ENCODE data around the gene ADGRD1.

Gene ADGRD1

GRCh38 chr12:131052063-131052781 lies 98.5 kb downstream of the ADGRD1 start:
- no peaks in the 10 kb centered on the region for H3K36me3 ChIP-seq (ENCODE audit: control insufficient read depth in 1 of 2, insufficient read depth in 2 of 2, low read length in 2 of 2)
- no peak for DNase-seq
- H2BK12ac ChIP-seq (ENCODE audit: low read length) = no peak overlapping the region
- H4K12ac ChIP-seq (ENCODE audit: low read depth, low read length) = no peak overlapping the region
- H3K4ac ChIP-seq (ENCODE audit: low read depth, low read length) = no peak overlapping the region
- H3K27ac ChIP-seq (ENCODE audit: low read depth, low read length) = no peak overlapping the region
- H3K4me2 ChIP-seq (ENCODE audit: low read length) = no peak overlapping the region
- H4K91ac ChIP-seq (ENCODE audit: low read depth, low read length) = no peak overlapping the region
- H3K79me2 ChIP-seq (ENCODE audit: control insufficient read depth, insufficient read depth, low read length, poor library complexity) = no peaks in the 10 kb centered on the region
- no peak overlapping the region for H2BK5ac ChIP-seq (ENCODE audit: low read depth, low read length, poor library complexity)
- no peaks in the 10 kb centered on the region for H3K27me3 ChIP-seq (ENCODE audit: insufficient read depth, low read length)
- no peak overlapping the region for H3K14ac ChIP-seq (ENCODE audit: low read length)
- H2AFZ ChIP-seq (ENCODE audit: insufficient read depth, low read length, poor library complexity) = no peak overlapping the region
- no peak overlapping the region for H4K8ac ChIP-seq (ENCODE audit: low read depth, low read length)
- H2AK5ac ChIP-seq (ENCODE audit: low read length) = no peak overlapping the region
- no peak overlapping the region for H3K9ac ChIP-seq (ENCODE audit: low read length)
- H3K23ac ChIP-seq (ENCODE audit: low read length) = no peak overlapping the region
- H3K18ac ChIP-seq (ENCODE audit: low read length) = no peak overlapping the region
- H3K79me1 ChIP-seq (ENCODE audit: low read length) = no peaks in the 10 kb centered on the region
- H3K4me1 ChIP-seq (ENCODE audit: control insufficient read depth in 1 of 2, insufficient read depth in 2 of 2, low read length in 2 of 2) = no peaks in the 10 kb centered on the region
- WGBS (ENCODE audit: extremely low coverage, insufficient coverage, insufficient read length) = no CpG with 5 or more reads among the region's 15 CpGs
- H3K9me3 ChIP-seq (ENCODE audit: insufficient read depth, low read depth, low read length) = no peaks in the 10 kb centered on the region
- H3K4me3 ChIP-seq (ENCODE audit: low read depth, low read length) = no peak overlapping the region
- H2BK120ac ChIP-seq (ENCODE audit: insufficient read depth, low read length, poor library complexity) = no peak overlapping the region

- H2AFZ ChIP-seq (ENCODE audit: insufficient read depth, low read length, poor library complexity) = no peak overlapping the region
- DNase-seq = no peak
- no CpG with 5 or more reads among the region's 5 CpGs for WGBS (ENCODE audit: extremely low coverage, insufficient coverage, insufficient read length)
Measured at GRCh38 chr12:131052929-131053328, 99.2 kb downstream of the ADGRD1 start.

GRCh38 chr12:131053567-131053966 lies 99.9 kb downstream of the ADGRD1 start:
- WGBS (ENCODE audit: extremely low coverage, insufficient coverage, insufficient read length) = no CpG with 5 or more reads among the region's 6 CpGs
- H2BK120ac ChIP-seq (ENCODE audit: insufficient read depth, low read length, poor library complexity) = no peak overlapping the region

More at GRCh38 chr12:131052929-131053328, 99.2 kb downstream of the ADGRD1 start:
- no peak overlapping the region for H3K27ac ChIP-seq (ENCODE audit: low read depth, low read length)
- H2BK120ac ChIP-seq (ENCODE audit: insufficient read depth, low read length, poor library complexity) = no peak overlapping the region
- no peaks in the 10 kb centered on the region for H3K79me2 ChIP-seq (ENCODE audit: control insufficient read depth, insufficient read depth, low read length, poor library complexity)
- H4K8ac ChIP-seq (ENCODE audit: low read depth, low read length) = no peak overlapping the region
- no peak overlapping the region for H4K12ac ChIP-seq (ENCODE audit: low read depth, low read length)
- H3K36me3 ChIP-seq (ENCODE audit: control insufficient read depth in 1 of 2, insufficient read depth in 2 of 2, low read length in 2 of 2) = no peaks in the 10 kb centered on the region
- peaks cover 2% of the 10 kb centered on the region for H3K9me3 ChIP-seq (ENCODE audit: insufficient read depth, low read depth, low read length)
- H3K23ac ChIP-seq (ENCODE audit: low read length) = no peak overlapping the region
- H3K18ac ChIP-seq (ENCODE audit: low read length) = no peak overlapping the region
- H3K27me3 ChIP-seq (ENCODE audit: insufficient read depth, low read length) = no peaks in the 10 kb centered on the region
- H3K4me3 ChIP-seq (ENCODE audit: low read depth, low read length) = no peak overlapping the region
- no peak overlapping the region for H3K14ac ChIP-seq (ENCODE audit: low read length)
- H3K9ac ChIP-seq (ENCODE audit: low read length) = no peak overlapping the region
- no peak overlapping the region for H4K91ac ChIP-seq (ENCODE audit: low read depth, low read length)
- H2BK5ac ChIP-seq (ENCODE audit: low read depth, low read length, poor library complexity) = no peak overlapping the region
- no peak overlapping the region for H3K4me2 ChIP-seq (ENCODE audit: low read length)
- H2AK5ac ChIP-seq (ENCODE audit: low read length) = no peak overlapping the region
- H2BK12ac ChIP-seq (ENCODE audit: low read length) = no peak overlapping the region
- H3K4me1 ChIP-seq (ENCODE audit: control insufficient read depth in 1 of 2, insufficient read depth in 2 of 2, low read length in 2 of 2) = no peaks in the 10 kb centered on the region
- no peak overlapping the region for H3K4ac ChIP-seq (ENCODE audit: low read depth, low read length)
- H3K79me1 ChIP-seq (ENCODE audit: low read length) = no peaks in the 10 kb centered on the region

GRCh38 chr12:131054345-131055092 lies 100.8 kb downstream of the ADGRD1 start:
- Histone ChIP-seq H2AK5ac (ENCODE audit: low read length) (no peak overlapping the region), H3K27me3 (ENCODE audit: insufficient read depth, low read length) (no peaks in the 10 kb centered on the region), H3K4me1 (ENCODE audit: control insufficient read depth in 1 of 2, insufficient read depth in 2 of 2, low read length in 2 of 2) (no peaks in the 10 kb centered on the region), H2BK5ac (ENCODE audit: low read depth, low read length, poor library complexity) (no peak overlapping the region), H3K14ac (ENCODE audit: low read length) (no peak overlapping the region), H4K91ac (ENCODE audit: low read depth, low read length) (no peak overlapping the region), H3K18ac (ENCODE audit: low read length) (no peak overlapping the region), H3K4ac (ENCODE audit: low read depth, low read length) (no peak overlapping the region), H3K79me2 (ENCODE audit: control insufficient read depth, insufficient read depth, low read length, poor library complexity) (no peaks in the 10 kb centered on the region), H4K8ac (ENCODE audit: low read depth, low read length) (no peak overlapping the region), H4K12ac (ENCODE audit: low read depth, low read length) (no peak overlapping the region), H3K23ac (ENCODE audit: low read length) (no peak overlapping the region), H3K4me2 (ENCODE audit: low read length) (no peak overlapping the region), H2BK12ac (ENCODE audit: low read length) (no peak overlapping the region), H3K27ac (ENCODE audit: low read depth, low read length) (no peak overlapping the region), H3K9ac (ENCODE audit: low read length) (no peak overlapping the region), H3K36me3 (ENCODE audit: control insufficient read depth in 1 of 2, insufficient read depth in 2 of 2, low read length in 2 of 2) (no peaks in the 10 kb centered on the region), H3K79me1 (ENCODE audit: low read length) (no peaks in the 10 kb centered on the region), H2AFZ (ENCODE audit: insufficient read depth, low read length, poor library complexity) (no peak overlapping the region), H3K4me3 (ENCODE audit: low read depth, low read length) (no peak overlapping the region), H3K9me3 (ENCODE audit: insufficient read depth, low read depth, low read length) (peaks cover 2% of the 10 kb centered on the region), H2BK120ac (ENCODE audit: insufficient read depth, low read length, poor library complexity) (no peak overlapping the region)
- WGBS (ENCODE audit: extremely low coverage, insufficient coverage, insufficient read length) = no CpG with 5 or more reads among the region's 19 CpGs
- no peak for DNase-seq

More at GRCh38 chr12:131053567-131053966, 99.9 kb downstream of the ADGRD1 start:
- Histone ChIP-seq H3K18ac (ENCODE audit: low read length) (no peak overlapping the region), H3K4me1 (ENCODE audit: control insufficient read depth in 1 of 2, insufficient read depth in 2 of 2, low read length in 2 of 2) (no peaks in the 10 kb centered on the region), H3K14ac (ENCODE audit: low read length) (no peak overlapping the region), H3K79me1 (ENCODE audit: low read length) (no peaks in the 10 kb centered on the region), H2AK5ac (ENCODE audit: low read length) (no peak overlapping the region), H3K4me2 (ENCODE audit: low read length) (no peak overlapping the region), H3K9me3 (ENCODE audit: insufficient read depth, low read depth, low read length) (peaks cover 2% of the 10 kb centered on the region), H3K9ac (ENCODE audit: low read length) (no peak overlapping the region), H3K36me3 (ENCODE audit: control insufficient read depth in 1 of 2, insufficient read depth in 2 of 2, low read length in 2 of 2) (no peaks in the 10 kb centered on the region), H3K4ac (ENCODE audit: low read depth, low read length) (no peak overlapping the region), H2BK12ac (ENCODE audit: low read length) (no peak overlapping the region), H3K27ac (ENCODE audit: low read depth, low read length) (no peak overlapping the region), H2AFZ (ENCODE audit: insufficient read depth, low read length, poor library complexity) (no peak overlapping the region), H3K27me3 (ENCODE audit: insufficient read depth, low read length) (no peaks in the 10 kb centered on the region), H3K23ac (ENCODE audit: low read length) (no peak overlapping the region), H3K4me3 (ENCODE audit: low read depth, low read length) (no peak overlapping the region), H2BK5ac (ENCODE audit: low read depth, low read length, poor library complexity) (no peak overlapping the region), H4K12ac (ENCODE audit: low read depth, low read length) (no peak overlapping the region), H3K79me2 (ENCODE audit: control insufficient read depth, insufficient read depth, low read length, poor library complexity) (no peaks in the 10 kb centered on the region), H4K8ac (ENCODE audit: low read depth, low read length) (no peak overlapping the region), H4K91ac (ENCODE audit: low read depth, low read length) (no peak overlapping the region)
- DNase-seq = no peak

All from trophoblast cell (in vitro differentiated cells and primary cell).